Measurements from ENCODE around the gene DTNB. TPM values are rescaled to one million over a fixed set of nuclear protein-coding genes. Genes with fewer than 3 reads are reported as not detected.

The DTNB gene
- total RNA-seq, 1 donor from 2014 or later = 5.9 TPM

DNA sequence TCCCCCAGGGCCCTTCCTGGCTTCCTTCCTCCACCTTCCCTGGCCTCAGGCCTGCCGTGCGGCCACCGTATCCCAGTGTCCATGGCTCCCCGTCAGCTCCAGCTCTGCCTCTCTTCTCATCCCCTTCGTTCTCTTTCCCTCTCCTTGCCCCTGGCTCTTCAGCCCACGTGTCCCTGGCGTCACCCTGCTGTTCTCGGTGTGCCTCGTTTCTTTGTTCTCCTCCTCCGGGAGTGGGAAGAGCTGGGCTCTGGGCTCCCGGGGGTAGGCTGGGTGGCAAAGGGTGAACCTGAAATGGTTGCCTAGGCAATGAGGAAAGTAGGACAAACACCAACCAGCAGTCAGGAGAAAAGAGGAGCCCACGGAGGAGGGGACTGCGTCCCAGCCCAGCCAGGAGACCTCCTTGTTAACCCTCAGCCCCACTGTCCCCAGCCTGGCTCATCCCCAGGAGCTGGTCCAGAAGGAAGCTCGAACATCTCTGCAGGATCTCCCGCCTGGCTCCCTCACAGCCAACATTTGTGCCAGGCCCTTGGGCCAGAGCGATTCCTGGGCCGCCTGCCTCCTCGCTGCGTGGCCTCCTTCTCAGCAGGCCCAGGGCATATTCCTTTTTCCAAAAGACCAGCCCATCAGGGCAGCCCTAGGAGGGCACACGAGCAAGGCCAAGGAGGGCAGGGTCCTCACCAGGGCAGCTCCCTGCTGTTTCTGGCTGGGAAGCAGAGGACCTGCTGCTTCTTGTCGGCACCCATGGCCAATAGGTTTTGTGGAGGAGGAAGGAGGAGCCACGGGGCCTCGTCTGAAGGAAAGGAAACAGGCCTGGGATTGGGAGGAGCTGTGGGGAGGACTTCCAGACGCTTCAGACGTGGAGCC, 300.7 kb downstream of the DTNB start:
- ATAC-seq = no peak
- intact Hi-C loops (cut with micrococcal nuclease) = no loop called here
- peak; percentile 17 for DNase-seq

- DNase-seq = no peak
- intact Hi-C loops (cut with micrococcal nuclease) = no loop called here
- no peak for ATAC-seq
Observed at GRCh38 chr2:25371253-25372241, 301.8 kb downstream of the DTNB start.

- intact Hi-C loops (cut with micrococcal nuclease) = no loop called here
- ATAC-seq = no peak
Observed at GRCh38 chr2:25369876-25370275, 303.5 kb downstream of the DTNB start.

GRCh38 chr2:25369439-25369838, 303.9 kb downstream of the DTNB start:
- ATAC-seq (no peak), DNase-seq (no peak)
- intact Hi-C loops (cut with micrococcal nuclease) = no loop called here

More at GRCh38 chr2:25369876-25370275, 303.5 kb downstream of the DTNB start:
- DNase-seq = no peak

DNA sequence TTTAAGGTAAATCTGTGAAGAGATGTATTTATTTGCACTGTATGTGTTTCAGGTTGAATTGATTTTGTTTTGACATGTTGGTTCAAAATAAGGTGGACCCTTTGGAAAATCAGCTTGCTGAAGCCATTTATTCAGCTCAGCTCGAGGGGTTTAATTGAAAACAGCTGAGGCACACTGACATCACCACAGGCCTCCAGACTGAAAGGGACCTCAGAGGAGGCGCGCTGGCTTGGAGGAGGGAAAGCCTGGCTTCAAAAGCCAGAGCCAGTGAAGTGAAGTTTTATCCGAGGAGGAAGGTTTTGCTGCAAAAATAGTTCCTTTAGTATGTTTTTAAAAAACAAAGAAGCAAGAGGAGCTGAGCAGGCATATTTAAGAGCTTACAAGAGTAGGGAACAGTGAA, 304.7 kb downstream of the DTNB start:
- DNase-seq (no peak), ATAC-seq (no peak)
- intact Hi-C loops (cut with micrococcal nuclease) = no loop called here

GRCh38 chr2:25367296-25367695, 306.1 kb downstream of the DTNB start:
- ATAC-seq (no peak), DNase-seq (no peak)
- intact Hi-C loops (cut with micrococcal nuclease) = no loop called here

- no peak for ATAC-seq
- intact Hi-C loops (cut with micrococcal nuclease) = no loop called here
- no peak for DNase-seq
Observed at GRCh38 chr2:25366629-25367028, 306.7 kb downstream of the DTNB start.

GRCh38 chr2:25365241-25365640, 308.1 kb downstream of the DTNB start:
- no peak for DNase-seq
- no peak for ATAC-seq
- intact Hi-C loops (cut with micrococcal nuclease) = no loop called here

DNA sequence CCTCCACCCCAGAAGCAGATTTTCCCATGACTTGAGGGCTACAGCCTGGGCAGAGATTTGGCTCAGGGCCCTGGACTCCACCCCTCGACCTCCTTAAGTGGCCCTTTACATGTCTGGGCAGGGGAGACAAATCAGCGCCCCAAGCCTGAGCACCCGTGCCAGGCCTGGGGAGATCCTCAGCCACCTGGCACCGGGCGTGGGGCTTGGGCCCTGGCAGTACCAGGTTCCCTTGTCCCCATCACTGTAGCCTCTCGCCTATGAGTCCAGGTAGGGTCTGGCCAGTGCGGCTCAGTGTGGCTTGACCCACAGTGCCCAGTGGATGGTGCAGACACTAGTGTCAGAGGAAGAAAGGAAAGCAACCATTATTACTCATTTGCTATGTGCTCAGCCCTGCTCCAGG, 309.6 kb downstream of the DTNB start:
- ATAC-seq (no peak), DNase-seq (no peak)
- intact Hi-C loops (cut with micrococcal nuclease) = no loop called here

DNA sequence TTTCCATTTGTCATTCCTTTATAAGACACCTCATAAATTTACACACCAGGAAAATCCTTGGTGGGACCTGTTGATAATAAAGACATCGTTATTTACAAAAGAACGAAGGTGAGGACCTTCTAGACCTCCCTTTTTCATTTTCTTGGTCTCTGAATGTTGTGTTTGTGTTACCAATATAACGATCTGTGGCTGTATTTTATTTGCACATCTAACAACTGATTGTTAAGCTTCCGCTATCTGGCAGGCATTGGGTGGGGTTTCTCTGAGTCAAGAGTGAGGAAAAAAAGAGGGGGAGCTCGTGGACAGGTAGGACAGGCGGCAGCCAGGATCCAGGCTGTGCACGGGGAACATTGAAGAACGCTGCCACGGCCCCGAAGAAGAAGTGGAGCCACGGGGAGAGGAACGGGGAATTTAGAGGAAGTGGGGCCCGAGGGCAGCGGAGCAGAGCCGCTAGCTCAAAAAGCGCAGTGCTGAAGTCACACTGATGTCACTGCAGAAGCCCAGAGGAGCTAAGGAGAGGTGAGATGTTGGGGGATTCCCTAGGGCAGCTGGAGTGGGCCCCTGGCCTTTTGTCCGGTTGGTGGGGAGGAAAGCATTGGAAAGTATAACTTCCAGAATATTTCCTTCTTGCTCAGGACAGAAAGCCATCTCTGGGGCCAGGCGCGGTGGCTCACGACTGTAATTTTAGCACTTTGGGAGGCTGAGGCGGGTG, 310.8 kb downstream of the DTNB start:
- DNase-seq (peak; percentile 54), ATAC-seq (peak; percentile 42)
- intact Hi-C loops (cut with micrococcal nuclease) = no loop called here

DNA sequence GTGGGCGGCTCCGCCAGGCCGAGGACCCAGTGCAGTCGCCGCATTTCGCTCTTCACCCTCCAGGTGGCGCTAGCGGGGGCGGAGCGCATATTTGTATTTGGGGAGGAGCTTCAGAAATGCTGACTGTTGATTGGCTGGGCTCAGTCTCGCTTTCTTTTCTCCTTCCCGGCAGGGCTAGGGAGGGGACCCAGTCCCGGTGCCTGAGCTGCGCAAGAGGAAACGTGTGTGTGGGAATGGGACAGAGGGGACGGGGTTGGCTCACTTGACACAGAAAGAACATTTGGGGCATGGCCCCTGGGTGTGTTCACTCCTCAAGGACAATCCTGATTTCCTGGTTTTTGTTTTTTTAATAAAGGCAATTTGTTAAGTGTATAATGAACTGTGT, 311.3 kb downstream of the DTNB start:
- intact Hi-C loops (cut with micrococcal nuclease) = no loop called here

GRCh38 chr2:25361261-25362048, 311.9 kb downstream of the DTNB start:
- DNase-seq (no peak), ATAC-seq (no peak)
- intact Hi-C loops (cut with micrococcal nuclease) = no loop called here

More for the DNA sequence above, 311.3 kb downstream of the DTNB start:
- DNase-seq = peak; percentile 93
- peak; percentile 99 for ATAC-seq

GRCh38 chr2:25358836-25359235, 314.5 kb downstream of the DTNB start:
- DNase-seq = no peak
- no peak for ATAC-seq
- intact Hi-C loops (cut with micrococcal nuclease) = no loop called here

DNA sequence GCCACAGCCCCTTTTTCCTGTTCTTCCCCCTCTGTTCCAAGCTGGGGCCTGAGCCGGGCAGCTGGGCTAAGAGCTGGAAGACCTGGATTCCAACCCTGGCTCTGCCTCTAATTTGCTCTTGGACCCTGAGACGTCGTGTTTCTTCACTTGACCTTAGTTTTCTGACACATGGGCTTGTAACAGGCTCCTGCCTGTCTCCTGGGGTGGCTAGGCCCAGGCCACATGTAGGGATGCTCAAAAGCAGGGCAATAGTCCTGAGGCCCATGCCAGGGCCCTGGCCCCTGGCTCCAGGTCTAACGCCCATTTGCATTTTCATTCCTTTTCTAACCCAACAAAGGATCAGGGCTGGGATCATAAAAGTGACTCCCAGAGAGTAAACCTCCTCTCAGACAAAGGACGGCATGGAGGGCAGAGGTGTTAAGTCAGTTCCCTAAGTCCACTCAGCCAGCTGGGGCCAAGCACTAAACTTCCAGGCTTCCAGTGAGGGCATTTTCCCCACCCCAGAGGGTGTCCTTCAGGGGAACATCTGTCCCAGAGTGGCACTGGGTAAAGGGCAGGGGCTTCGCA, 315.0 kb downstream of the DTNB start:
- DNase-seq (no peak), ATAC-seq (no peak)
- intact Hi-C loops (cut with micrococcal nuclease) = no loop called here

GRCh38 chr2:25356088-25356487, 317.3 kb downstream of the DTNB start:
- ATAC-seq = no peak
- DNase-seq = no peak
- intact Hi-C loops (cut with micrococcal nuclease) = no loop called here

DNA sequence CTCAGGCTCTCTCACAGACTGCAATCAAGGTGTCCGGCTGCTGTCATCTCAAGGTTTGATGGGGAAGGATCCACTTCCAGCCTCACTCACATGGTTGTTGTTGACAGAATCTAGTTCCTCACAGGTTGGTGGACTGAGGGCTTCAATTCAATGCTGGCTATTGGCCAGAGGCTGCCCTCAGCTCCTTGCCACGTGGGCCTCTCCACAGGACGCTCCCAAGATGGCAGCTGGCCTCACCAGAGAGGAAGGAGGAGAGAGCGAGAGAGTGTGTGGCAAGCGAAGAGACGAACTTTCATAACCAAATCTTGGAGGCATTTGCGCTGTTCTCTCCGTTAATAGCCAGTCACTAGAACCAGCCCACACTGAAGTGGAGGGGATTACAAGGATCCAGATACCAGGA, 318.1 kb downstream of the DTNB start:
- ATAC-seq (no peak), DNase-seq (no peak)
- intact Hi-C loops (cut with micrococcal nuclease) = no loop called here

DNA sequence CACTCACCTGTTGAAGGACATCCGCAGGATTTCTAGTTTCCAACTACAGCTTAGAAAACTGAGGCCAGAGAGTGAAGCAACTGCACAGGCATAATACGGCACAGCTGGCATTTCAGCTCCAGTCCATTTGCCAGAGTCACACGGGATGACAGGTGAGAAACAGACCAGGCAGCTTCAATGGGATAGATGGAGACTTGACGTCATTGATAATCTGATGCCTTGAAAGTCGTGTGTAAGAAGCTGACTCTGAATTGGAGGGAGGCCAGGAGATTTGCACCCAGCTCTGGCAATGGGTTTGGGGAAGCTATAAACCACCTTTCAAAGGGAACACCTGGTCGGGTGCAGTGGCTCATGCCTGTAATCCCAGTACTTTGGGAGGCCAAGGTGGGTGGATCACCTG, 319.3 kb downstream of the DTNB start:
- ATAC-seq (no peak), DNase-seq (no peak)
- intact Hi-C loops (cut with micrococcal nuclease) = no loop called here

DNA sequence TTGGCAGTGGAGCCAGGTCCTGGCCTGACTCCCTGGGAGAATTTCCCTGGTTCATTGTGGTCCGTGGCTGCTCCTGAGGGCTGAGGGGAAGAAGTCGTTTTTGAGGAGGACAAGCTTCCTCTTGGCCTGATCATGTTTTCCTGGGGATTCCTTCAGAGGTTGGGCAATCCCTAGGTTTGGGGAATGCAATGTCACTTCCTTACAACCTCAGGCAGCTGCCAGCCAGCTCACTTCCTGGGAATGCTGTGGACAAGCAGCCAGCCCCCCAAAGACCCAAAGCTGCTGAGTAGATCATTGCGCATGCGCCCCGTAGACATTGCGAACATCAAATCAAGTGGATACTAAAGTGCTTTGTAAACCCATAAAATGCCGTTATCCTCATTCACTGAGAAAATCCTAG, 324.0 kb downstream of the DTNB start:
- no peak for ATAC-seq
- intact Hi-C loops (cut with micrococcal nuclease) = no loop called here
- DNase-seq = no peak
